ENCODE results near the gene ANKLE1.

ANKLE1 gene

GRCh38 chr19:17328517-17329365 is 47.0 kb downstream of the ANKLE1 start:
- Histone ChIP-seq H3K4me3 (ENCODE audit: low read length) (no peak overlapping the region), H3K27me3 (ENCODE audit: control insufficient read depth, insufficient read depth, low read length) (peaks cover 24% of the 10 kb centered on the region), H3K36me3 (ENCODE audit: control insufficient read depth, insufficient read depth, low read length) (no peaks in the 10 kb centered on the region), H3K9ac (ENCODE audit: low read length) (peak overlapping the region; percentile 59), H3K4me1 (ENCODE audit: control insufficient read depth, insufficient read depth, low read length) (peaks cover 20% of the 10 kb centered on the region), H3K9me3 (ENCODE audit: control insufficient read depth, low read length) (no peaks in the 10 kb centered on the region)

DNA sequence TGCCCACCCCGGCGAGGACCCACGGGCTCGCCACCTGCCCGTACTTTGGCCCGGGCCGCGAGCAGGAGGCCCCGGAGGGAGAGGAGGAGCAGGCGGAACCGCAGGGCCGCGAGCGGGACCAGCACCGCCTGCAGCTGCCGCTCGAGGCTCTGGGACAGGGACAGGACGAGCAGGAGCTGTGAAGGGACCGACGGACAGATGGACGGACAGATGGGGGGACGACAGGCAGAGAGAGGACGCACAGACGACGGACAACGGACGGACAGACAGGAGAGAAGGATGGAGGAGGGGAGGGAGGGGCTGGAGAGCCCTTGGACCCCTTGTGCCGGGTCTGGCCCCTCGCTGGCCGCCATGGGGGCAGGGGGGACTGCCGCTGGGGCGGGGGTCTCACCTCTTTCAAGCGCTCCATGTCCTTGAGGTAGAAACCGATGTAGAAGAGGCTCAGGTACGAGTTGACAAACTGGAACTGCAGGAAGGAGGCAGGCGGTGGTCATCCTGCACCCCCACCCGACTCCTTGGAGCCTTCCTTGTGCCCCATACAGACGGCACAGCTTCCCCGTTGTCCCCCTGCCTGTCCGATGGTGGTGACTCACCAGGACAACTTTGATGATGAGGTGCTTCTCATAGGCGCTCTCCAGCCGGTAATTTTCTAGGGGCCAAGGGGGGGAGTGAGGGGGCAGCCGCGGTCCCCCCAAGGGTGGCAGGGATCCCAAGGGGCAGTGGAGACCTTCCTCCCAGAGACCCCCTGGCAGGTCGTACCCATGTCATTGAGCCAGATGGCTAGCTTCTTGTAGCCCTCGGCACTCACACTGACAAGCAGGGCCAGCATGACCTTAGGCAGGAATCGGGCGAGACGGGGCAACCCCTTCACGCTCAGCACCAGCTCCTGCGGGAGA is 47.9 kb downstream of the ANKLE1 start:
- no peaks in the 10 kb centered on the region for H3K9me3 ChIP-seq (ENCODE audit: control insufficient read depth, low read length)
- H3K4me1 ChIP-seq (ENCODE audit: control insufficient read depth, insufficient read depth, low read length), result peaks cover 23% of the 10 kb centered on the region
- peaks cover 24% of the 10 kb centered on the region for H3K27me3 ChIP-seq (ENCODE audit: control insufficient read depth, insufficient read depth, low read length)
- H3K36me3 ChIP-seq (ENCODE audit: control insufficient read depth, insufficient read depth, low read length), result no peaks in the 10 kb centered on the region
- no peak overlapping the region for H3K9ac ChIP-seq (ENCODE audit: low read length)
- H3K4me3 ChIP-seq (ENCODE audit: low read length), result no peak overlapping the region

- H3K27me3 ChIP-seq (ENCODE audit: control insufficient read depth, insufficient read depth, low read length), result peaks cover 24% of the 10 kb centered on the region
- H3K9me3 ChIP-seq (ENCODE audit: control insufficient read depth, low read length), result no peaks in the 10 kb centered on the region
- no peak overlapping the region for H3K4me3 ChIP-seq (ENCODE audit: low read length)
- no peak overlapping the region for H3K9ac ChIP-seq (ENCODE audit: low read length)
- peaks cover 31% of the 10 kb centered on the region for H3K4me1 ChIP-seq (ENCODE audit: control insufficient read depth, insufficient read depth, low read length)
- H3K36me3 ChIP-seq (ENCODE audit: control insufficient read depth, insufficient read depth, low read length), result no peaks in the 10 kb centered on the region
Measured at GRCh38 chr19:17330262-17331044, 48.8 kb downstream of the ANKLE1 start.

GRCh38 chr19:17331045-17331558 is 49.4 kb downstream of the ANKLE1 start:
- Histone ChIP-seq H3K9me3 (ENCODE audit: control insufficient read depth, low read length) (no peaks in the 10 kb centered on the region), H3K4me1 (ENCODE audit: control insufficient read depth, insufficient read depth, low read length) (peaks cover 36% of the 10 kb centered on the region), H3K4me3 (ENCODE audit: low read length) (no peak overlapping the region), H3K27me3 (ENCODE audit: control insufficient read depth, insufficient read depth, low read length) (peaks cover 24% of the 10 kb centered on the region), H3K36me3 (ENCODE audit: control insufficient read depth, insufficient read depth, low read length) (no peaks in the 10 kb centered on the region), H3K9ac (ENCODE audit: low read length) (no peak overlapping the region)

- Histone ChIP-seq H3K9me3 (ENCODE audit: control insufficient read depth, low read length) (no peaks in the 10 kb centered on the region), H3K4me1 (ENCODE audit: control insufficient read depth, insufficient read depth, low read length) (peaks cover 36% of the 10 kb centered on the region), H3K9ac (ENCODE audit: low read length) (no peak overlapping the region), H3K4me3 (ENCODE audit: low read length) (no peak overlapping the region), H3K27me3 (ENCODE audit: control insufficient read depth, insufficient read depth, low read length) (peaks cover 24% of the 10 kb centered on the region), H3K36me3 (ENCODE audit: control insufficient read depth, insufficient read depth, low read length) (no peaks in the 10 kb centered on the region)
Measured at GRCh38 chr19:17332360-17332676, 50.6 kb downstream of the ANKLE1 start.

DNA sequence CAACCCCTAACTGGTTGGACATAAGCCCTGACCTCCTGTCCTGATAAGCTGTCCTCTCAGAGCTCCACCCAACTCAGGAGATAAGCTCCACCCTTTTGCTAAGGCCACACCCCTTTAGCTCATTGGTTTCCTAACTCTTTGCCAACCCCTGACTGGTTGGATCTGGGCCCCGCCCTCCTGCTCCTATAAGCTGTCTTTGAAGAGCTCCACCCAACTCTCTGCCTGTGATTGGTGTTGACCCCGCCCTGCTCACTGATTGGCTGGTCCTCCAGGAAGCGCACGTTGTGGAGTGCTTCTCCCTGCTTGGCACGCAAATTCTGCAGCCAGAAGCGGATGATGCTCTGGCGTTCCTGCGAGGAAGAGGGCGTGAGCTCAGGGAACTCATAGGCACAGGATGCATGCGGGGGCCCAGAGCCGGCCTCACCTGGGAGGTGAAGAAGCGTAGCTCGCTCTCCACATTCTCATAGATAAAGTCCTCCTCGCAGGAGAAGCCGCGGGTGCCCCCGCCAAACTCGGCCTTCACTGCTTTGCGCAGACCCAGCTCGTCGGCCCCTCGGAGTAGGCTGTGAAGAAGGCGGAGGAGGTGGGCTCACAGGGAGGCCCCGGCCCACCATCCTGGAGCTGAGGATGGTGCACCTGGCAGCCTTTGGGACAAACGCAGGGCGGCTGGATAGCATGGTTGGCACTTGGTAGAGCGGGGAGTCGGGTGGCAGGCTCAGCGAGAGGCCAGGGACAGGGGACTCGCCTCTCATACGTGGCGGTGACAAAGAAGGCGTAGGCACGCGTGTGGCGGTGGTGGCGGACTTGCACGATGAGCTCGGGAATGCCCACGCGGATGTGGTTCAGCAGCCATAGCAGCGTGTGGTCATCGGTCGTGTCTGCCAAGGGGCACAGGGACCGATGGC is 51.2 kb downstream of the ANKLE1 start:
- H3K4me3 ChIP-seq (ENCODE audit: low read length), result no peak overlapping the region
- no peak overlapping the region for H3K9ac ChIP-seq (ENCODE audit: low read length)
- H3K36me3 ChIP-seq (ENCODE audit: control insufficient read depth, insufficient read depth, low read length), result no peaks in the 10 kb centered on the region
- H3K27me3 ChIP-seq (ENCODE audit: control insufficient read depth, insufficient read depth, low read length), result peaks cover 24% of the 10 kb centered on the region
- H3K4me1 ChIP-seq (ENCODE audit: control insufficient read depth, insufficient read depth, low read length), result peaks cover 35% of the 10 kb centered on the region
- H3K9me3 ChIP-seq (ENCODE audit: control insufficient read depth, low read length), result no peaks in the 10 kb centered on the region

- Histone ChIP-seq H3K27me3 (ENCODE audit: control insufficient read depth, insufficient read depth, low read length) (peaks cover 23% of the 10 kb centered on the region), H3K4me1 (ENCODE audit: control insufficient read depth, insufficient read depth, low read length) (peaks cover 37% of the 10 kb centered on the region), H3K4me3 (ENCODE audit: low read length) (peak overlapping the region; percentile 36), H3K36me3 (ENCODE audit: control insufficient read depth, insufficient read depth, low read length) (no peaks in the 10 kb centered on the region), H3K9ac (ENCODE audit: low read length) (peak overlapping the region; percentile 77), H3K9me3 (ENCODE audit: control insufficient read depth, low read length) (no peaks in the 10 kb centered on the region)
Measured at GRCh38 chr19:17333611-17334413, 52.1 kb downstream of the ANKLE1 start.

GRCh38 chr19:17334414-17335409 is 53.0 kb downstream of the ANKLE1 start, which contains the start of gene ANO8:
Gene ANO8 (minus strand): TSS chr19:17334855. CDS start chr19:17334670, 185 bp downstream.
- peaks cover 30% of the 10 kb centered on the region for H3K4me1 ChIP-seq (ENCODE audit: control insufficient read depth, insufficient read depth, low read length)
- no peaks in the 10 kb centered on the region for H3K36me3 ChIP-seq (ENCODE audit: control insufficient read depth, insufficient read depth, low read length)
- H3K27me3 ChIP-seq (ENCODE audit: control insufficient read depth, insufficient read depth, low read length), result peaks cover 14% of the 10 kb centered on the region
- H3K4me3 ChIP-seq (ENCODE audit: low read length), result peak within 1 kb of the TSS; percentile 36
- no peaks in the 10 kb centered on the region for H3K9me3 ChIP-seq (ENCODE audit: control insufficient read depth, low read length)
- peak within 1 kb of the TSS; percentile 77 for H3K9ac ChIP-seq (ENCODE audit: low read length)

DNA sequence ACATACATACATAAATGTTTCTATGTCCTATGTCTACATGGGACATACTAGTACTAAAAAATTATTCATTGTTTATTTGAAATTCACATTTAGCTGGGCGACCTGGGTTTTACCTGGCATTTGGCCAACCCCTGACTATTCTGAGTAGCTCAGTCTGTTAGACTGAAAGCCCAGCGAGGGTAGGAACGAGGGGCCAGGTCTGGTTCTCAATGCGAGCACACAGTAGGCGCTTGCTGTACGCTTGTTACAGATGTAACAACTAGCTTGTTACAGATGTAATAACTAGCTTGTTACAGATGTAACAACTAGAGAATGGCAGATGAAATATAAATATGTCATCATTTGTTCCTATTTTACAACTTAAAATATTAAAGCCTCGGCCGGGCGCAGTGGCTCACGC is 53.9 kb downstream of the ANKLE1 start:
- no peaks in the 10 kb centered on the region for H3K36me3 ChIP-seq (ENCODE audit: control insufficient read depth, insufficient read depth, low read length)
- H3K4me1 ChIP-seq (ENCODE audit: control insufficient read depth, insufficient read depth, low read length), result peaks cover 35% of the 10 kb centered on the region
- H3K9me3 ChIP-seq (ENCODE audit: control insufficient read depth, low read length), result no peaks in the 10 kb centered on the region
- H3K4me3 ChIP-seq (ENCODE audit: low read length), result no peak overlapping the region
- H3K27me3 ChIP-seq (ENCODE audit: control insufficient read depth, insufficient read depth, low read length), result peaks cover 5% of the 10 kb centered on the region
- H3K9ac ChIP-seq (ENCODE audit: low read length), result no peak overlapping the region
